PC-9 (cell line): ENCODE results near the gene RASIP1. TPM values are rescaled to one million over a fixed set of nuclear protein-coding genes. Genes with fewer than 3 reads are reported as not detected.

ENCODE experiments used
- BruUV-seq: library from RNA; stranded (reverse); fragments of 400-500 nt; replicated peaks from 2 replicates; lab custom pipeline; 2021; lab: Mats Ljungman, UMichigan
- CTCF ChIA-PET: fragments of 300-600 bp; sonication (Branson Sonifier 250); formaldehyde crosslinking; loops from one replicate; lab custom pipeline; 2022; ENCODE audit warnings: antibody characterized with exemption; lab: Charles Lee
- POLR2A ChIA-PET: fragments of 300-600 bp; sonication (Branson Sonifier 250); formaldehyde crosslinking; loops from one replicate; lab custom pipeline; 2022; ENCODE audit warnings: antibody characterized with exemption; ENCODE audit not compliant: unreplicated experiment; lab: Charles Lee
- DNase-seq, 2 experiments: peaks; one replicate each; pipeline versions ENCODE4 v3.0.0 to v3.0.0-alpha.2; 2015 to 2022; ENCODE audit warnings: mixed read lengths in 1 of 2
- H2AFZ ChIP-seq: fragments of 200-600 bp; sonication (generic); 2 replicates; pipeline ENCODE4 v1.8.1; 2017; ENCODE audit warnings: antibody characterized with exemption
- H3F3A ChIP-seq: fragments of 200-600 bp; sonication (generic); 2 replicates; pipeline ENCODE4 v1.8.1; 2017; ENCODE audit warnings: antibody characterized with exemption, mild to moderate bottlenecking, low read depth; ENCODE audit not compliant: insufficient read depth
- H3K27ac ChIP-seq: fragments of 200-600 bp; sonication (generic); 2 replicates; pipeline ENCODE4 v1.6.1; 2016; ENCODE audit warnings: mixed run types
- H3K27me3 ChIP-seq: fragments of 200-600 bp; sonication (generic); 2 replicates; pipeline ENCODE4 v1.6.1; 2016; ENCODE audit warnings: low read depth, mixed run types; ENCODE audit not compliant: insufficient read depth
- H3K36me3 ChIP-seq: fragments of 200-600 bp; sonication (generic); 2 replicates; pipeline ENCODE4 v1.6.1; 2016; ENCODE audit warnings: low read depth, mixed run types
- H3K4me1 ChIP-seq: fragments of 200-600 bp; sonication (generic); replicated peaks from 2 replicates; pipeline ENCODE4 v1.6.1; 2016; ENCODE audit warnings: mixed run types; ENCODE audit not compliant: insufficient read depth
- H3K4me2 ChIP-seq: fragments of 200-600 bp; sonication (generic); 2 replicates; pipeline ENCODE4 v1.6.1; 2017; ENCODE audit warnings: mixed run types
- H3K4me3 ChIP-seq: fragments of 200-600 bp; sonication (generic); 2 replicates; pipeline ENCODE4 v1.6.1; 2016; ENCODE audit warnings: mixed run types
- H3K79me2 ChIP-seq: fragments of 200-600 bp; sonication (generic); 2 replicates; pipeline ENCODE4 v1.6.1; 2017; ENCODE audit warnings: low read depth, mixed run types
- H3K9me2 ChIP-seq: fragments of 200-600 bp; sonication (generic); 2 replicates; pipeline ENCODE4 v1.8.1; 2017; ENCODE audit warnings: mild to moderate bottlenecking; ENCODE audit not compliant: insufficient read depth
- H3K9me3 ChIP-seq: fragments of 200-600 bp; sonication (generic); 2 replicates; pipeline ENCODE4 v1.8.1; 2016; ENCODE audit warnings: low read depth; ENCODE audit not compliant: insufficient read depth
- H4K20me1 ChIP-seq: fragments of 200-600 bp; sonication (generic); 2 replicates; pipeline ENCODE4 v1.8.1; 2017; ENCODE audit not compliant: insufficient read depth
- EZH2 ChIP-seq: fragments of 200-600 bp; sonication (generic); IDR thresholded peaks from 2 replicates; pipeline ENCODE4 v1.8.0; 2017; ENCODE audit warnings: antibody characterized with exemption, low read depth
- intact Hi-C: fragments of 100-400 bp; cut with micrococcal nuclease; formaldehyde crosslinking; loops from one replicate; pipeline ENCODE4 v1.10.0; 2022; ENCODE audit not compliant: unreplicated experiment
- total RNA-seq: library from RNA; stranded (reverse); gene quantifications from 2 replicates; pipeline ENCODE4 v1.2.3, GENCODE V29; 2021
- TF ChIP-seq, protein P1 (sequence below): fragments of 200-600 bp; sonication (generic); conservative IDR thresholded peaks from 2 replicates; pipeline ENCODE4 v1.6.1; 2017; ENCODE audit warnings: mixed run types, antibody characterized with exemption, mild to moderate bottlenecking, moderate library complexity

The RASIP1 gene
- total RNA-seq, 1 experiment from 2014 or later = 1.4 TPM

DNA sequence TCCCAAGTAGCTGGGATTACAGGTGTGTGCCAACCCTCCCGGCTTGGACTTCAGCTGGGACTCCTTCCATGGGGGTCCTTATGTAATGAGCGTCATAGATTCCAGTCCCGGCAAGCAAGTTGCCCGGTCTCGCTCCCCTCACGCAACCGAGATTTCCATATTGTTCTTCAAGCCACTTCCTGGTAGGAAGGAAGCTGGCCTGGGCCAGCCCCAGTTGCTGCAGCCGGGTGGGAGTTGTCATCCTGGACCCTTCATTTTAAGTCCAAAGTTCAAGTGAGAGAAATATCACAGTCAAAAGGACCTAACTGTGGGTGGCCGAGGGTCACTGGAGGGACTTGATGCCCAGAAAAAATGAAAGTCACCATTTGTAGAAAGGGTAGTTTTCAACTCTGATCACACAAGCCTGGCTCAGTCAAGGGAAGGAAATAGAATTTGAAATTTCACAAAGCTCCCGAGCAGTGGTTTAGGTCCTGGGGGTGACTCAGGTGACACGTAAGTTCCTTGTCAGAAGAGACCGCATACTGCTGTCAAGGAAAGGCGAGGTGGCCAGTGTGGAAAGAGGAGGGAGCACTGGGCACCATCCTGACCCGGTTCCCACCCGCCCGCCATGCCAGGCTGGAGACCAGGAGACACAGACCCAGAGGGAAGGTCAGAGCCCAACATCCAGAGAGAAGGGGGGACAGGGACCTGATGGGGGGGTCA is 20.2 kb upstream of the RASIP1 start:
- intact Hi-C loops = no loop called here
- no peak overlapping the region for H2AFZ ChIP-seq
- no peak for TF ChIP-seq EZH2
- TF ChIP-seq, protein P1, sequence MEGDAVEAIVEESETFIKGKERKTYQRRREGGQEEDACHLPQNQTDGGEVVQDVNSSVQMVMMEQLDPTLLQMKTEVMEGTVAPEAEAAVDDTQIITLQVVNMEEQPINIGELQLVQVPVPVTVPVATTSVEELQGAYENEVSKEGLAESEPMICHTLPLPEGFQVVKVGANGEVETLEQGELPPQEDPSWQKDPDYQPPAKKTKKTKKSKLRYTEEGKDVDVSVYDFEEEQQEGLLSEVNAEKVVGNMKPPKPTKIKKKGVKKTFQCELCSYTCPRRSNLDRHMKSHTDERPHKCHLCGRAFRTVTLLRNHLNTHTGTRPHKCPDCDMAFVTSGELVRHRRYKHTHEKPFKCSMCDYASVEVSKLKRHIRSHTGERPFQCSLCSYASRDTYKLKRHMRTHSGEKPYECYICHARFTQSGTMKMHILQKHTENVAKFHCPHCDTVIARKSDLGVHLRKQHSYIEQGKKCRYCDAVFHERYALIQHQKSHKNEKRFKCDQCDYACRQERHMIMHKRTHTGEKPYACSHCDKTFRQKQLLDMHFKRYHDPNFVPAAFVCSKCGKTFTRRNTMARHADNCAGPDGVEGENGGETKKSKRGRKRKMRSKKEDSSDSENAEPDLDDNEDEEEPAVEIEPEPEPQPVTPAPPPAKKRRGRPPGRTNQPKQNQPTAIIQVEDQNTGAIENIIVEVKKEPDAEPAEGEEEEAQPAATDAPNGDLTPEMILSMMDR = no peak
- no peaks in the 10 kb centered on the region for H3K9me2 ChIP-seq
- H3K4me3 ChIP-seq = no peak overlapping the region
- ChIA-PET CTCF (no interaction called here), POLR2A (interaction anchor here (0.5 to 0.6 kb wide), 2 partner anchors 9 to 207 kb away, joined by 3 to 4 read pairs; no protein-coding TSS in a partner anchor)
- peak in 1 of 2 experiments; percentile 70 for DNase-seq
- H3K36me3 ChIP-seq = no peaks in the 10 kb centered on the region
- H3K9me3 ChIP-seq = no peaks in the 10 kb centered on the region
- H4K20me1 ChIP-seq = no peaks in the 10 kb centered on the region
- peaks cover 19% of the 10 kb centered on the region for H3K4me1 ChIP-seq
- peaks cover 9% of the 10 kb centered on the region; the same call in 1 of the 2 replicates for H3F3A ChIP-seq
- BruUV-seq = no TSS peak
- peaks cover 4% of the 10 kb centered on the region; the same call in 1 of the 2 replicates for H3K27me3 ChIP-seq
- peak overlapping the region; percentile 38 for H3K27ac ChIP-seq
- H3K79me2 ChIP-seq = no peaks in the 10 kb centered on the region
- H3K4me2 ChIP-seq = peak overlapping the region; percentile 48

DNA sequence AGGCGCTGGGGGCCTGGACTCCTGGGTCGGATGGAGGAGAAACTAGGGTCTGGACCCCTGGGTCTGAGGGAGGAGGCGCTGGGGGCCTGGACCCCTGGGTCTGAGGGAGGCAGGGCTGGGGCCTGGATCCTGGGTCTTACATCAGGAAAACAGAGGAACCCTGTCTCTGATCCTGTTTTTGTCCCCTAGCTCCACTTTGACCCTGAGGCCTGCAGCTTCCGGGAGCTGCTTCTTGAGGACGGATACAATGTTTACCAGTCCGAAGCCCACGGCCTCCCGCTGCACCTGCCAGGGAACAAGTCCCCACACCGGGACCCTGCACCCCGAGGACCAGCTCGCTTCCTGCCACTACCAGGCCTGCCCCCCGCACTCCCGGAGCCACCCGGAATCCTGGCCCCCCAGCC is 17.3 kb upstream of the RASIP1 start:
- peaks cover 44% of the 10 kb centered on the region for H3K4me1 ChIP-seq
- H3F3A ChIP-seq = peaks cover 9% of the 10 kb centered on the region; the same call in 1 of the 2 replicates
- intact Hi-C loops = no loop called here
- no peaks in the 10 kb centered on the region for H4K20me1 ChIP-seq
- H2AFZ ChIP-seq = no peak overlapping the region
- peaks cover 4% of the 10 kb centered on the region; the same call in 1 of the 2 replicates for H3K27me3 ChIP-seq
- H3K27ac ChIP-seq = no peak overlapping the region
- no peaks in the 10 kb centered on the region for H3K9me3 ChIP-seq
- DNase-seq = no peak
- CTCF ChIA-PET = interaction anchor here (0.6 kb wide), 1 partner anchor 13 kb away, joined by 9 read pairs; no protein-coding TSS in a partner anchor
- TF ChIP-seq EZH2 = no peak
- TF ChIP-seq, protein P1 = no peak
- no peak overlapping the region for H3K4me3 ChIP-seq
- BruUV-seq = no TSS peak
- no peaks in the 10 kb centered on the region for H3K9me2 ChIP-seq
- no peak overlapping the region for H3K4me2 ChIP-seq
- no peaks in the 10 kb centered on the region for H3K79me2 ChIP-seq
- H3K36me3 ChIP-seq = no peaks in the 10 kb centered on the region
- POLR2A ChIA-PET = no interaction called here

DNA sequence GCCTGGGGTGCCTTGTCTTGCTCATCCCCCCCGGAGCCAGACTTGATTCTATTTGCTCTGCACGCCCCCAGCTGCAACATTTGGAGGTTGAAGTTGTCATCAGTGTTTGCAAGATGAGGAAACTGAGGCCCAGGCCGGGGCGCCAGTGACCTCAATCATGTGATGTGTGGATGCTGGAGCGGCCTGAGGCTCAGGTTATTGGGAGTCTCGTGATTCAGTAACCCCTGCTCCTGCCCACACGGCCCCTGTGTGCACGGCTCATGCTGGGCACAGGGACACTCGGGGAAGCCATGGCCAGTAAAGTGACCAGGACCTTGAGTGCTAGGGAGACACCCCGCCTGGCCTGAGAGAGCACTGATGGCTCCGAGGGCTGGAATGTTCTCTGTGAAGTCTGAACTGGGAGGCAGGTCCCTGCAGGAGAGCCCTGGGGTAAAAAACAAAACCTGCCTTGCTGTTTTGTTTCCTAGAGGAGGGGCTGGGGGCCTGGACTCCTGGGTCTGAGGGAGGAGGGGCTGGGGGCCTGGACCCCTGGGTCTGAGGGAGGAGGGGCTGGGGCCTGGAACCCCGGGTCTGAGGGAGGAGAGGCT is 16.8 kb upstream of the RASIP1 start:
- intact Hi-C loops = no loop called here
- Histone ChIP-seq H3K27ac (no peak overlapping the region), H4K20me1 (no peaks in the 10 kb centered on the region), H3K4me1 (peaks cover 44% of the 10 kb centered on the region), H2AFZ (no peak overlapping the region), H3K9me3 (no peaks in the 10 kb centered on the region), H3K36me3 (no peaks in the 10 kb centered on the region), H3F3A (peaks cover 12% of the 10 kb centered on the region; the same call in 1 of the 2 replicates), H3K4me3 (no peak overlapping the region), H3K4me2 (peak overlapping the region; percentile 10; the same call in 1 of the 2 replicates), H3K79me2 (peaks cover 2% of the 10 kb centered on the region), H3K9me2 (no peaks in the 10 kb centered on the region), H3K27me3 (peaks cover 4% of the 10 kb centered on the region; the same call in 1 of the 2 replicates)
- BruUV-seq = no TSS peak
- TF ChIP-seq EZH2 = no peak
- TF ChIP-seq, protein P1 = no peak
- POLR2A ChIA-PET = no interaction called here
- CTCF ChIA-PET = interaction anchor here (0.6 kb wide), 1 partner anchor 12 kb away, joined by 9 read pairs; no protein-coding TSS in a partner anchor
- DNase-seq = no peak
